Measurements from ENCODE around the gene ATP8B1. TPM values are rescaled to one million over a fixed set of nuclear protein-coding genes. Genes with fewer than 3 reads are reported as not detected.

ATP8B1 gene
- total and polyA plus RNA-seq, 3 donors from 2014 or later, result 1.6 to 3.0 (median 1.7) TPM

- WGBS, 2 donors, result 69 to 77% methylated on average over 5 of the region's 5 CpGs
- Histone ChIP-seq H3K36me3 (ENCODE audit: low read depth, missing control alignments) (no peaks in the 10 kb centered on the region), H3K4me3 (no peak overlapping the region), H3K4me1 (no peaks in the 10 kb centered on the region), H3K27me3 (no peaks in the 10 kb centered on the region), H3K27ac (no peak overlapping the region), H3K9me3 (no peaks in the 10 kb centered on the region)
- intact Hi-C loops (cut with DNase I; ENCODE audit: low total_unique reads), result no loop called here
- TF ChIP-seq CTCF (IDR thresholded peaks at IDR 0.05), result no peak
- TF ChIP-seq POLR2A (IDR thresholded peaks at IDR 0.05), result no peak
- DNase-seq, result no peak
Measured at GRCh38 chr18:57747809-57748680, 55.1 kb downstream of the ATP8B1 start.

GRCh38 chr18:57744211-57744694 lies 58.9 kb downstream of the ATP8B1 start:
- H3K9me3 ChIP-seq, result no peaks in the 10 kb centered on the region
- DNase-seq, result no peak
- H3K27ac ChIP-seq, result no peak overlapping the region
- H3K27me3 ChIP-seq, result no peaks in the 10 kb centered on the region
- TF ChIP-seq CTCF (IDR thresholded peaks at IDR 0.05) (no peak), POLR2A (IDR thresholded peaks at IDR 0.05) (no peak)
- no peak overlapping the region for H3K4me3 ChIP-seq
- intact Hi-C loops (cut with DNase I; ENCODE audit: low total_unique reads), result no loop called here
- WGBS, 2 donors, result 78 to 93% methylated on average over 5 of the region's 5 CpGs
- no peaks in the 10 kb centered on the region for H3K4me1 ChIP-seq
- no peaks in the 10 kb centered on the region for H3K36me3 ChIP-seq (ENCODE audit: low read depth, missing control alignments)

DNA sequence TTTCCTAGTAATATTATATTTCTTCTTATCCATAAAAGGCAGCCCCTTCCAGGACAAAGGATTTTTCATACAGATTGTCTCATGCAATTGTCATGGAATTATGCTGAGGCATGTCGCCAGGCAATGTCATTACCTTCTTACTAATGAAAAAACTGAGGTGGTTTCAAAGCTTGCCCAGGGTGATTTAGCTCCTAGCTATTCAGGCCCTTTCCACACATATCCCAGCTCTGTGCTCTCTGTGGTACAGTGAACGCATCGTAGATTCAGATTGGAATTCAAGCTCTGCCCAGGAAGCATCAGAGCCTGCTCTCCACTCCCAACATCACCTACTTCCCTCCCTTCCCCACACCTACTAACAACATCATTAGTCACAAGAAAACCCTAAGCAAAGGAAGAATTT lies 60.1 kb downstream of the ATP8B1 start:
- H3K9me3 ChIP-seq, result no peaks in the 10 kb centered on the region
- intact Hi-C loops (cut with DNase I; ENCODE audit: low total_unique reads), result no loop called here
- no peaks in the 10 kb centered on the region for H3K36me3 ChIP-seq (ENCODE audit: low read depth, missing control alignments)
- H3K27ac ChIP-seq, result no peak overlapping the region
- H3K4me3 ChIP-seq, result no peak overlapping the region
- H3K4me1 ChIP-seq, result no peaks in the 10 kb centered on the region
- TF ChIP-seq CTCF (IDR thresholded peaks at IDR 0.05), result no peak
- no peaks in the 10 kb centered on the region for H3K27me3 ChIP-seq
- no peak for DNase-seq
- 94 to 96% methylated on average over 3 of the region's 3 CpGs for WGBS, 2 donors

GRCh38 chr18:57741273-57741672 lies 61.8 kb downstream of the ATP8B1 start:
- WGBS, 2 donors, result 85 to 97% methylated on average over 2 of the region's 2 CpGs

More at GRCh38 chr18:57741273-57741672, 61.8 kb downstream of the ATP8B1 start:
- TF ChIP-seq POLR2A (IDR thresholded peaks at IDR 0.05) (no peak), CTCF (IDR thresholded peaks at IDR 0.05) (no peak)
- Histone ChIP-seq H3K4me3 (no peak overlapping the region), H3K36me3 (ENCODE audit: low read depth, missing control alignments) (no peaks in the 10 kb centered on the region), H3K4me1 (no peaks in the 10 kb centered on the region), H3K9me3 (no peaks in the 10 kb centered on the region), H3K27me3 (no peaks in the 10 kb centered on the region), H3K27ac (no peak overlapping the region)
- DNase-seq, result no peak
- intact Hi-C loops (cut with DNase I; ENCODE audit: low total_unique reads), result no loop called here

Measured in testis (tissue), 3 donors.